GM18861 (cell line): Measurements from ENCODE around the gene GFPT2.

Experiments
- ATAC-seq: cut with Tn5 transposase; IDR thresholded peaks from one replicate; pipeline ENCODE4 v1.9.1; 2021; ENCODE audit not compliant: unreplicated experiment

Gene GFPT2

DNA sequence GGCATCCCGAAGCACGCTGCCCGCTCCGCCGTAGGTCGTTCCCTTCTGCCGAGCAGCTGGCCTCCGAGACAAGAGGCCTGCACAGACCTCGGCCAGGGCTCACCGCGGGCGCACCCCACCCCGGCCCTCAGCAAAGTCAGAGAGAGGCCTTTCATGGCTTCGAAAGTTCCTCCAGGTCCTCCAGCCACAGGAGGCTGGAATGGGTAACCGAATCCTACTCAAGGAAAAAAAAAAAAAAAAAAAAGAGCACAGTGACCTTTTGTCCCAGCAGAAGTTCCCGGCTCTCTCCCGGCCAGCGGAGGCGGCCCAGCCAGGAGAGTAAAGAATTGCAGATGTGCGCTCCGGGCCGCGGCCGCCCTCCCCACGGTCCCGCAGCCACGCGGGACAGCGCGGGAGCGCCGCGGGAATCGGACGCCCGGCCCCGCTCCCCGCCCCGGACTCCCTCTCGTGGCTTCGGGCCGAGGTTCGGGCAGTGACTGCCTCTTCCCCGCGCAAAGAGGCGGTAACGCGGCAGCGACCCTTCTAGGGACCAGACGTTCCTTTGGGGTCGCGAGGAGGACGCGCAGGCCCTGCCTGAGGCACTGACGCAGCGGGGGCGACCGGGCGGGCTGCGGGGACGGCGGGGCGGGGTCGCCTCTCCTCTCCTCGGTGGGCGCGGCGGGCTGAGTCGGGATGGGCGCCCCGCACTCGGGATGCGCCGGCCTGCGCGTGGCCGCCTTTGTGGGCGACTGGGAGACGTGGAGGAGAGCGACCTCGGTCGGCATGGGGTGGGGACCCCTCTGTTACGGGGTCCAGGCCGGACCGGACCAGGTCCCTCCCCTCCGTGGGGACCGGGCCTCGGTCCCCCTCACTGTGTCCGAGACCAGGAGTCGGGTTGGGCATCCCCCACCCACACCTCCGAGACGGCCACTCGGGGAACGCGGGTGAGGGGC lies 754 bp downstream of the GFPT2 start:
- no peak for ATAC-seq

DNA sequence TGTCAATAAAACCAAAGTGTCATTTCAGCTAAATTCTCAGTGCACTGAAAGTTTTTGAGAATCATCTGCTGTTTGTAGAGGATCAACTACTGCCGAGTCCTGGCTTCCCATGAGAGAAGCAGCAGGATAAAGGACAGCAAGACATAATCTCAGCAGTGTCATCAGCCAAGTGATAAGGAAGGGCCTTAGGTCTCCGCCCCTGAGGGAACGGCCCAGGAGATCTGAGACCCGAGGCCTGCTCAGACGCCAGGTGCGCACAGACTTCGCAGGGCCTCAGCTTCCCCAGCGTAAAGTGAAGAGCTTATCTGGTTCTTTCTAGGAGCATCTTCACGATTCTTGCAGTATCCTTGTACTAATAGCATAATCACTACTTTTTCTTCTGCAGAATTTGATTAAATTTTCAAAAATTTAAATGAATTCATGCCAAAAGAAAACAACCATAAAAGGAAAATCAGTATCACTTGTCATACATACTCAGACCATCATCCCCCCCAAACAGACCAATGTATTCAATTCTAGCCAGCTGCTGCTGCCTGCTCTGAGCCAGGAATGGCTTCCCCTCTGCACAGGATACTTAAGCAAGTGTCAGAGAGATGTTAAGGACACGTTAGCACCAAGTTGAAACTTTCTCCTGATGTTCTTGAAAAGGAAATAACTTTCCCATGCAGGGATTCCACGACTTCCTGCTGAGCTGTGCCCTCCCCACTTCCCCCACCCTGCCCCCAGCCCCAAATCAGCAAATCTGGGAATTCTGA lies 2.2 kb downstream of the GFPT2 start:
- ATAC-seq: no peak

DNA sequence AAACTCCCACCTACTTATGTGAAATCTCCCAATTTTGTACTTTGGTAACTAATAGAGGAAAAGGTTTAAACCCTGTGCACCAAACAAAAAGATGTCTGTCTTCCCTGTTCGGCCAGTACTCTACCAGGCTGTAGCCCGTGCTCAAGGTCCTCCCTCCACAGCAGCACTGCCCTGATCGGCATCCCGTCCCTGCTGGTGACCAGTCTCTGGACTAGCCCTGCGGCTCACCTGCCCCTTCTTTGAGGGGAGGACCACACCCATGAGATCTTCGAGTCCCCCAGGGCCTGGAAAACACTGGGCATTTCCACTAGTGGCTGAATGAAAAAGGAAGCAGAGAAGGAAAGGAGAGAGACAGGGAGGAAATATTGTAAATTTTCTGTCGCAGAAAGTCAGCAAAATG lies 2.8 kb downstream of the GFPT2 start:
- no peak for ATAC-seq

DNA sequence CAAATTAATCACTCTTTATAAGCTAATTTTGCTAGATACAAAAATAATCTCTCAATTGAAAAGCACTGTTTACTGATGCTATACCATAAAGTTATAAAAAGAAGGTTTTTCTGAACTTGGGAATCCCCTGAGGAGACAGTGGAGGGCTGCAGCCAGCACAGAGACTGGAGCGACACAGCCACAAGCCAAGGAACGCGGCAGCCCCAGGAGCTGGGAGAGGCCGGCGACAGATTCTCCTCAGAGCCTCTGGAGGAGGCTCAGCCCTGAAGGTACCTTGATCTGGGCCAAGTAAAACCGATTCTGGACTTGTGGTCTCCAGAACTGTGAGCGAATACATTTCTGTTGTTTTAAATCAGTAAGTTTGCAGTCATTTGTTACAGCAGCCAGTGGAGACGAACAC lies 3.7 kb downstream of the GFPT2 start:
- no peak for ATAC-seq

DNA sequence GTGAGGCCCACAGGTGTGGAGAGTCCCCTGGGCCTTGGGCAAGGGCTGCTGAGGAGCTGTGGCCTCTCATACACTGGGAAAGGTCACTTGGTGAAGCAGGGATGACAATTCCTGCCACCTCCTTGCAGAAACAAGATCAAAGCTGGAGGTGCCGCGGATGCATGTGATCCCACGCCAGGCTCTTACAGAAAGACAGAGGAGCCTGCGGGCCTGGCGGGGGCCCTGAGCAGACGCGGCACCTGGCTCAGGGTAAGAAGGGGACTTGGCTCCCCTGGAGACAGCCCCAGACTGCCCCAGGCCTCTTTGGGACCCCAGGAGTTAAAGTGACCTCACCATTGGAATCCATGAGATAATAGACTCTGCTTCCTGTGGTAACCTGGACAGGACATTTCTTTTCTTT lies 4.8 kb downstream of the GFPT2 start:
- no peak for ATAC-seq

DNA sequence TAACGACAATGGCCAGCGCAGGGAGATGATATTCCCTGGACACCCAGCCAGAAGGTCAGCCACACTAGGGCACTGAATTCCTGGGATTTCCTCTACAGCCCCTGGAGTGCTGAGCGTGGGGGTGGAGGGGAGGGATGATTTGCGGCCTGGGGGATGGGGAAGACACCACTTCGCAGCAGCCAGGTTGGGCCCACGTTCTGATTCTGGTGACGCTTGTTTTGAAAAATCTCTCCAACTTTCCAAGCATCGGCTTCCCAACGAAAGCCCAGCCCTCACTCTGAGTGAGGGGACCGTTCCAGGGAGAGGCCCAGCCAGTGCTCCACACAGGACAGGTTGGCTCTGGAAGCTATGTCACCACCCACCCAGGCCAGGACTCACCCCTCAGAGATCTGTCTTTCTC lies 5.4 kb downstream of the GFPT2 start:
- ATAC-seq: no peak

DNA sequence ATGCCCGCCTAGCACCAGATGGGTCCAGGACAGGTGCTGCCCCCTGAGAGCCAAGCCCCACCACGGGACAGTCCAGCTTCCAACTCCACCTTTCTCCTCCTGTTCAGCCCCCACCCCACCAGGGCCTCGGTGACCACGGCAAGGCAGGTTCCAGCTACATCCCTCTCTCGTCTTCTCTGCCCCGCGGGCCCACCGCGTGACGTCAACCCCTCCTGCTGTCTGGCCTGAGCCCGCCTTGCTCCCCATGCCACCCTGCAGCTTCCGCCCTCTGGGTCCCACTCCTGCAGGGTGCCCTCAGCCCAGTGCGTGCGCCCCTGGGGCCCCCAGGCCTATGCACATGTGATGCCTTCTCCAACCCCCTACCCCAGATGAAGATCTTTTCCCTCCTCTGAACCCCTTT lies 6.8 kb downstream of the GFPT2 start:
- ATAC-seq: no peak

DNA sequence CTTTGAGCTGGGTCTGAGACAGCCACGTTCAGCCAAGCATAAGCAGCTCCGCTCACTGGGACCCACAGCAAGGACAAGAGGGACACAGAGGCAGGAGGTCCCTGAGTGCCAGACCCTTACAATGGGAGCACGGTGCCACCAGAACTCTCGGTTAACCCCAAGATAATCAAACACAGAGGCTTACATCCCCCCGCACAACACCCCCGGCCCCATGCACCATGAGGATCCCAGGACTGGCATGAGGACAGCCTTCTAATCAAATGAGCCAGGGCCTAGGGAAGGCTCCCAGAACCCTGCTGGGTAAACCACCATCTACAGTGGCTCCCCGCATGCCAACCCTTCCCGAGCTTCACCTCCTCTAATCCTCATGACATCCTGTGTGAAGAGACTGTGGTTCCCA lies 7.4 kb downstream of the GFPT2 start:
- no peak for ATAC-seq

DNA sequence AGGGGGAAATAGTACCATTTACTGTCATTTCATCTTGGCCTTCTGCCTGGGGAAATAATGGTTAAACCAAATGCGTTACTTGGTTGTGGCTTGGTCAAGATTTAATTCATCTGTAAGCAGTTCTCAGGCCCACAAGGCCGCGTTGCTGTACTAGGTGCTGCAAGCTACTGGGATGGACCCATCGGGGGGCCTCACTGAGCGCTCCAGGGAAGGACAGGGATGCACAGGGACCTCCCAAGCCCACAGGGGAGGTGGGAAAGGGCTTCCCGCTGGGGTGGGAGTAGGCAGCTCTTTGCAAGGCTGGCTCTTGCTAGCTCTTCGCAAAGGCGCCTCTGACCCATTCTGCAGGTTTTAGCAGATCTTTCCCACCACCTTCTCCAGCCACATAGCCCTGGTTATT lies 8.0 kb downstream of the GFPT2 start:
- ATAC-seq: no peak

DNA sequence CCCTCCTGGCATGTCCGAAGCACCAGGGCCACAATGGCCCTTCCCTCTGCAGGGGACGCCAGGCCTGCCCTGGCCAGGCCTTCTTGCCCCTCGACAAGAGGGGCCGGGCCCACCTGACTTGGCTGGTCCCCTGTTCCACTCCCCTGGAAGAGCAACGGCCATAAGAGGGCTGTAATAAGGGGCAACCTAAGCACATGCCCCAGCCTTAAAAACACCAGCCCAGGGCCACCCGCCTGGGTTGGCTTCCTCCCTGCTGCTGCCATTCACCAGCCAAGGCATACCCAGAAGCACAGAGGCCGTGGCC lies 8.5 kb downstream of the GFPT2 start:
- ATAC-seq: no peak

DNA sequence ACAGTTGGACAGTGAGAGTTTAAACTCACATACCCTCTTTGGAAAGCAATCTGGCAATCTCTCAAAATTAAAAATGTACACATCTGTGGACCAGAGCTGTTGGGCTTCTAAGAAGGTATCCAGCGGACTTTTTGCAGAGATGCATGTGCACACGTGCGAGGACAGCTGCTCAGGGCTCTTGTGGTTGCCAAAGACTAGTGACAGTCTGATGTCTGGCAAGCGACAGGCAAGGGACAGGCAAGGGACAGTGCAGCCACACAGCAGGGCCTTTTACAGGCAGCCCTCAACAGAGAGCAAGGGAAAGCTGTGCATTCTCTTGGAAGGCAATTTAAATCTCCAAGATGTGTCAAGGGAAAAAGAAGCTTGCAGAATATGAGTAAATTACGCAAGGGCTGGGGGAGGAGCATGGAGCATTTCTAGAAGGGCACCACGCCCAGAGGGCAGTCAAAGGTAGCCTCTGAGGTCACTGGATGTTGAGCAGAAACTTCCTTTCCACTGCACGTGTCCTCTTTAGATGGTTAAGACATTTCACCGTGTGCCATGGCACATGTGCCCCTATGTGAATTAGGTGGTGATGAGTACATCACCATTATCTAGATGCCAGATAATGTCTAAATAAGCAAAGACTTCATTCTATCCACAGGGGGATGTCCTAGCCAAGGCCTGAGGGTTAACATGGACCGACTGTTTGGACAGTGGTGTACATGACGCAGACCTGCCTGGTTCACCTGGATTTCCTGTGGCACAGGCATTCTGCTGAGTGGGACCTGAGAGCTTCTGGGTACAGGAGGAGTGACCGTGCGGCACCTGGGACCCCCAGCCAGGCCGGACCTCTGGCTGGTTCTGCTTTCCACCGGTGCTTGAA lies 9.1 kb downstream of the GFPT2 start:
- ATAC-seq: no peak

DNA sequence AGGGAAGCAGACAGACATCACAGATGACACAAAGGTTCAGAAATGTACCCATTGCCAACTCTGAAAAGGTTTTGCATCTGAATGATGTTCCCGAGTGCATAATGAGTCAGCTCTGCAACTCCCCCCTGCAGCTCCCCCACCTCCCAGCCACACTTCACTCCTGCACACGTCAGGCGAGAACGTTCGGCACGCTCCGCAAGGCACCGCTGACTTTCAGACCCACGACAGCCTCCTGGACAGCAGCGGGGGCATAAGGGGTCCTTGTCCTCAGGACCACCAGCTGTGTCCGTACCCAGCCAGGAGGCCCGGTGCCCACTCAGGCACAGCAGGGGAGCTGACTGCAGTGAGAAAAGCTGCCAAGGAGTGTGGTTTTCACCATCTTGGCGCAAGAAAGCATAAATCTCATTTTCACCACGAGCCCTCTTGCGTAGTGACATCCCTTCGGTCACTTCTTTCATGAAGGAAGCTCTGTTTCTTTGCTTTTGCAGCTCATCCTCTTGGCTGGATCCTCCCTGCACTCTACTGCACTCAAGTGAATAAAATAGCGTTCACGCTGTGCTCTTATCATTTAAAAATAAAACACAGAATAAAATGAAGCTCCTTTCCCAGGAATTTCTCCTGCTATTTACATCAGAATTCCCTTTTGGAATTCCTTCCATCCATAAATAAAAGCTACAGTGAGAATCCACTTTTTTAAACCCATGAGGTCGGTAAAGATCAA lies 9.9 kb downstream of the GFPT2 start:
- ATAC-seq: no peak

DNA sequence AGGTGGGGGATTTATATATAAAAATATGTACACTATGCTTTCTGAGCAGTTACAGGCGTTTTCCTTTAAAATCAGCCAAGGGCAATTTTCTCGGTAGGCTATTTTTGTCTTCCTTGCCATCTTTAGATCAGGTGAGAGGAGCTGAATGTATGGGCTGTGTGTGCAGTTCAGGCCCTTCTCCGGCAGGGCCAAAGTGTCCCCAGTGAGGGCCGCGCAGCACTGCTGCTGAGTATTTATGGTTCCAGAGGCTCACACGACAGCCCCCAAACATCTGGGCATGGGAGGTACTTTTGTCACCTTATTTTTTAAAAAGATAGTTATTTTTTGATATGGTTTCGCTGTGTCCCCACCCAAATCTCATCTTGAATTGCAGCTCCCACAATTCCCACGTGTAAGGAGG lies 11.5 kb downstream of the GFPT2 start:
- ATAC-seq: no peak

DNA sequence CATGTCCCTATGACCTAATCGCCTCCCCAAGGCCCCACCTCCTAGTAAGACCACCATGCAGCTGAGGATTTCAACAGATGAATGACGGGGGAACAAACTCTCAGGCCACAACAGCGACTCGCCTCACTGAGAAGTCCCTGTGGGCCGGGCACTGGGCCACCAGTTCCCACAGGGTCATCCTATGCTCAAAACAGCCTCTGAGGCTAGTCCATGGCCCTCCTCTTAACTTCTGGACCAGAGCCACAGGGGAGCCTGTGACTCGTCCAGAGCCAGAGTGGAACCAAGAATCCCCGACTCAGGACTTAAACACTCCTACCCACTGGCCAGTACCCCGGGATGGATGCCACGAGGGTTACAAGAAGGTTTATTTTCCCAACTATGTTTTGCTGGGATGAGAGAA lies 12.3 kb downstream of the GFPT2 start:
- no peak for ATAC-seq

DNA sequence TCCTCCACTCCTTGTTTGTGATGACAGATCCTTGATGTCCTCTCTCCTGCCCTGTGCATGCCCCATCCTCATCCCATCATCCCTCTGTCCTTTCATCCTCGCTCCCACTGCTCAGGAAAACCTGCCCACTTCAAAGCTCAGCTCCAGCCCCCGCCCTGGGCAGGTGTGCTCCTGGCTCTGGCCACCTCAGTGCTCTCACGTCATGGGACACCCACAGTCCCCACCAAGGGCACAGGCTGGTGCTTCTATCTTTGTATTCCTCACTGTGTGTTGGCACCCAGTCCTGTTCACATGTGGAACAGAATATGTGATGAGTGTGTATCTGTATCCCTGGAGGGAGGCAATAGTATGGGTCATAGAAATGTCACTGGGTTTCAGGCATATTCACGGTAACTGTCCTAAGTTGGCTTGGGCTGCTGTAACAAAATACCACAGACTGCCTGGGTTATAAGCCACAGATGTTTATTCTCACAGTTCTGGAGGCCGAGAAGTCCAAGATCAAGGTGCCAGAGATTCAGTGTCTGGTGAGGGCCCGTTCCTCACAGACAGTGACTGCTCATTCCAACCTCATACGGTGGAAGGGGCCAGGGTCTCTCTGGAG lies 13.5 kb downstream of the GFPT2 start:
- no peak for ATAC-seq

DNA sequence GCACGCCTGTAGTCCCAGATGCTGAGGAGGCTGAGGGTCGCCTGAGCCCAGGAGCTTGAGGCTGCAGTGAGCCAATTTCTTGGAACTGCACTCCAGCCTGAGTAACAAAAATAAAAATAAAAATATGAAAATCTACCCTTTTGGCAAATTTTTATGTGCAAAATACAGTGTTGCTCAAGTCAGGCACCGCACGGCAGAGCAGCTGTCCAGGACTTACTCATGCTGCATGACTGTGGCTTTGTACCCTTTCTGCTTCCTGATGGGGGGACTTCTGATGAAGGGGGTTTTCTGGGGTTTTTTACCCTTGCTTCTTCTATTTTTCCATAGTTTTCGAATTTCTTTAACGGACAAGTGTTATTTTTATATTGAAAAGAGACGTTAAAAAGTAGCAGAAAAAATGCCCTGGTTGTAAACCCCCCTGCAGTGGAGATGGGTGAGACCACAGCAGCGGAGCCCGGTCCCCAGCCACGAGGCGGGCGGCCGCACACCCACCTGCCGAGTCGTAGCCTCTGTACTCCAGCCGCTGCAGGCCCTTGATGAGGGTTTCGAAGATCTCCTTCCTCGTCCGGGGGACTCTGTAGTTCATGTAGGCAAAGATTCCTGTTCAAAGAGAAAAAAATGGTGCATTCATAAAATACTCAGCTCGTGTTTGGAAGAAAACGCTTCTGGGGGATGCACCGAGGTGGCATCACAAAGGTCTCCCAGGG lies 15.0 kb downstream of the GFPT2 start:
- ATAC-seq: no peak

DNA sequence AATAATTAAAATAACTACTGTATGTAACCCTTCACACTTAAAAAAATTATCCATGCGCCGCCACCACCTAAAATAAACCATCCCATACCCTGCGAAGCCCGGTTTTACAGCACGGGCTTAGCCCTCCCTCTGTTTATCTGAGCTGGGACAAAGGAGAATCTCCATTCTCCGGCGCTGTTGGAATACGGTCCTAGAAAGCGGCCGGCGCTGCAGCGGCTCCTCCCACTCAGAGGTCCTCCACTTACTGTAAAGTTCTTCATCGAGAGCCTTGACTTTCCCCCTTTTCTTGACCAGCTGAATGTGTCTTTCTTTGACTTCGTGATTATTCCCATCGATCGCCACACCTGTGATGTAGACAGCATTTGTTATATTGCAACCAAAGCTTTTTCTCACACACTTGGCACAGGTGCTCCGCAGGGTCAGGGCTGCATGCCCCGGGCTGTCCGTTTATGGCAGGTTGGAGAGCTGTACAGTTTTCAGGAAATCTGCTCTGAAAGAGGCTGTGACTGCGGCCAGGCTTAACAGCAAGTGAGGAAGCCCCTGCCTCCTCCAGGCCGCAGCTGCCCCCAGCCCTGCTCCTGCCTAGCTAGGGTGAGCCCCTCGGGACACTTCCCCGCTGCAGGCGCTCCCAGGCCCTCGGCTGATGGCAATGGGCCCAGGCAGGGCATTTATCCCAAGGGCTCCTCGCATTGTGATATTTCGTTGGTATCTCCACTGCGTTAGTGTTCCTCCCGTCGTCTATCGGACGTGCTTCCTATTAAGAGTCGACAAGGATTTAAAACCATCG lies 16.7 kb downstream of the GFPT2 start:
- ATAC-seq: no peak

DNA sequence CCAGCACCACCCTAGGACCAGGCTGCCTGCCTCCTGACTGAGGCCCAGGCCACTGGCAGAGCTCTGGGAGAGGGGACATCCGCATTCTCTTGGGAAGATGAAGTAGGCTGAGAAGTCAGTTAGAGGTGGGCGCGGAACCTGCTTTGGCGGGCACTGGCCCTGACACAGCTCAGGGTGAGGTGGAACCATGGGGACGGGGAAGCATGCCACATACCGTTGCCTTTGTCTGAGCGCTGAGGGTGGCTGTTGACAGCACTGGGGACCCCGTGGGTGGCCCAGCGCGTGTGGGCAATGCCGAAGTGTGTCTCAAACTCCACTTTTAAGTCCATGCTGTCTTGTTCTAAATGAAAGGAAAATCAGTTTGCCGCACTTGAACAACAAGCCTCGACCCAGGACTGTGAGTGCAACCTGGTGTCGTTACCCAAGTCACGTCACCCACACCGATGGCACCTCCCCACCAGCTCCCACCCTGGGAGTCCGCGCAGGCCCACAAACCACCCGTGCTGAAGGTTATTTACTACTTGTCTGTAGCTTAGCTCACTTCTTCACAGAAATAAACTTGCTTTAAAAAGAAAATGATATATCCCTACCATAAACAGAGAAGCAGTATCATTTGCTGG lies 17.4 kb downstream of the GFPT2 start:
- ATAC-seq: no peak
